ENCODE data around the gene SERPINB11. TPM values are rescaled to one million over a fixed set of nuclear protein-coding genes. Genes with fewer than 3 reads are reported as not detected.
"Not testable (repeated sequence)": the region's sequence is repeated elsewhere in the genome, so short reads cannot be mapped to it uniquely, and the experiment has no call there.

The SERPINB11 gene
- total RNA-seq, 4 donors from 2014 or later: not detected

GRCh38 chr18:63752636-63753035, 49.9 kb downstream of the SERPINB11 start:
- TF ChIP-seq POLR2A (IDR thresholded peaks at IDR 0.05) (no peak), CTCF (IDR thresholded peaks at IDR 0.05) (no peak)

DNA sequence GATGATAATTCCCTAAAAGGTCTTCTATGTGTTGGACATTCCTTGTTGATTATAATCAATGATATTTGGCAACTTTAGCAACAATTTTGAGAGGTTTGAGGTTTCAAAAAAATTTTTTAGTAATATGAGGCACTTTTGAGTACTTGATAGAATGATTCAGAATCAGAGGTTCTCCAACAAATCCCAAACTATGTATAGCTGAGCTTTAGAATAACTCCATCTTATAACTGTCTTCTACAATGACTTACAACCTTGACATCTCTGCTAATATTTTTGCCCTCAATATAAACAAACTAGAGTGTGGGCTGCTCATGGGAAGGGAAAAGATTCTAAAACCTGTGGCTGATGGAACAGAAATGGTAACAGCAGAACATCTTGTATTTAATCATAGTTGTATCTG, 50.9 kb downstream of the SERPINB11 start:
- no peaks in the 10 kb centered on the region for H3K4me1 ChIP-seq
- no peak for TF ChIP-seq POLR2A (IDR thresholded peaks at IDR 0.05)
- TF ChIP-seq CTCF (IDR thresholded peaks at IDR 0.05): no peak
- H3K9me3 ChIP-seq: no peaks in the 10 kb centered on the region
- no peak for DNase-seq
- H3K4me3 ChIP-seq (replicated peaks in 1 of 3): no peak overlapping the region
- no peak overlapping the region for H3K27ac ChIP-seq
- intact Hi-C loops (cut with DNase I): no loop called here
- H3K36me3 ChIP-seq: no peaks in the 10 kb centered on the region
- no peaks in the 10 kb centered on the region for H3K27me3 ChIP-seq

More at GRCh38 chr18:63752636-63753035, 49.9 kb downstream of the SERPINB11 start:
- intact Hi-C loops (cut with DNase I): no loop called here
- Histone ChIP-seq H3K4me3 (replicated peaks in 1 of 3) (no peak overlapping the region), H3K36me3 (no peaks in the 10 kb centered on the region), H3K9me3 (no peaks in the 10 kb centered on the region), H3K27ac (no peak overlapping the region), H3K4me1 (no peaks in the 10 kb centered on the region), H3K27me3 (no peaks in the 10 kb centered on the region)
- WGBS, 2 donors: 77 to 83% methylated on average over 2 of the region's 2 CpGs
- DNase-seq: no peak

DNA sequence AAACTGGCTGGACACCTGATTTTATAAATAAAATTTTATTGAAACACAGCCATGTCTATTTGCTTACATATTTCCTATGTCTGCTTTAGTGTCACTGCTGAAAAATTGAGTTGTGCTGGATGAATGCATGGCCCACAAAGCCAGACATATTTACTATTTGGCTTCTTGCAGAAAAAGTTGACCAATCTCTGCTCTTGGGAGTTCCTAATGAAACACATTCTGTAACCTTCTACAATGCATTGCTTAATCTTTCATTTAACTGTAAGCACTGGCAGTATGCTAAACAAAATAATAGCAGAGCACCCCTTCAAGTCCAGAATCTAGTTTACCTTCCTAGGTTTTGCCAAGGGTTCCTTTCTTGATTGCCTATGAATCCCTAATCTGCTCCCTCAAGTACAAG, 54.8 kb downstream of the SERPINB11 start:
- H3K36me3 ChIP-seq: no peaks in the 10 kb centered on the region
- TF ChIP-seq CTCF (IDR thresholded peaks at IDR 0.05) (no peak), POLR2A (IDR thresholded peaks at IDR 0.05) (no peak)
- intact Hi-C loops (cut with DNase I): no loop called here
- no peaks in the 10 kb centered on the region for H3K27me3 ChIP-seq
- no peak for DNase-seq
- no peak overlapping the region for H3K27ac ChIP-seq
- H3K4me1 ChIP-seq: no peaks in the 10 kb centered on the region
- no peak overlapping the region for H3K4me3 ChIP-seq (replicated peaks in 1 of 3)
- H3K9me3 ChIP-seq: no peaks in the 10 kb centered on the region

DNA sequence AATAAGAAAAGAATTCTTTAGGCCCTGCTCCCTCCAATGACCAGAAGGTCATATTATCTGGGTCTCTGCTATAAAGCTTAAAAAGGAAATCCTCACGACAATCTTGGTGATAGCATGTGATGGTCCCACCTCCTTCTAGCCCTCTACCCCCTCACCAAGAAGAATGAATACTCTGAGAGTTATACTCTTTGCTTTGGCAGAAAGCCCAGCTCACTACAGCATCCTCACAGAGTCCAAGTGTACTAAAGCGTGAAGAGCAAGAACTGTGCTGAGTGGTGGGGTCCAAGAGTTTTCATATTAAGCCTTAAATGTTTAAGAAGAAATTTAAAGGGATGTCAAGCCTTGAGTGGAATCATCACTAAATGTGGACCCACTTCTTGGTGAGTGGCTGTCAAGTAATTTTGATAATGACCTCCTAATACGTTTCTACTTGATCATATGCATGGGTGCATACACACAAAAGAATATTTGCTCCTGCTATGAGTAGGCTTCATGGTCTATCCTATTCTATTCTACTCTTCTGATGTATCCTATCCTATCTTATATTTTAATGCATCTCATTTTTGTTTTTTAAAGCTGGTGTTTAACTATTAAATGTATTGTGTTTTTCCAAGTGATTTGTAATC, 56.0 kb downstream of the SERPINB11 start:
- no peaks in the 10 kb centered on the region for H3K27me3 ChIP-seq
- H3K27ac ChIP-seq: no peak overlapping the region
- H3K4me1 ChIP-seq: no peaks in the 10 kb centered on the region
- H3K9me3 ChIP-seq: no peaks in the 10 kb centered on the region
- peak in 1 of 2 donors; percentile 5 for DNase-seq
- no peak for TF ChIP-seq POLR2A (IDR thresholded peaks at IDR 0.05)
- TF ChIP-seq CTCF (IDR thresholded peaks at IDR 0.05): no peak
- WGBS, 2 donors: 26 to 30% methylated on average over 3 of the region's 3 CpGs
- no peaks in the 10 kb centered on the region for H3K36me3 ChIP-seq
- no peak overlapping the region for H3K4me3 ChIP-seq (replicated peaks in 1 of 3)
- intact Hi-C loops (cut with DNase I): no loop called here

- H3K4me3 ChIP-seq (replicated peaks in 1 of 3); H3K27ac ChIP-seq; DNase-seq; H3K9me3 ChIP-seq; intact Hi-C loops (cut with DNase I); H3K36me3 ChIP-seq; H3K27me3 ChIP-seq; H3K4me1 ChIP-seq: not testable (repeated sequence)
- 95 to 100% methylated on average over 2 of the region's 2 CpGs for WGBS, 2 donors
Observed at GRCh38 chr18:63759786-63760185, 57.0 kb downstream of the SERPINB11 start.

DNA sequence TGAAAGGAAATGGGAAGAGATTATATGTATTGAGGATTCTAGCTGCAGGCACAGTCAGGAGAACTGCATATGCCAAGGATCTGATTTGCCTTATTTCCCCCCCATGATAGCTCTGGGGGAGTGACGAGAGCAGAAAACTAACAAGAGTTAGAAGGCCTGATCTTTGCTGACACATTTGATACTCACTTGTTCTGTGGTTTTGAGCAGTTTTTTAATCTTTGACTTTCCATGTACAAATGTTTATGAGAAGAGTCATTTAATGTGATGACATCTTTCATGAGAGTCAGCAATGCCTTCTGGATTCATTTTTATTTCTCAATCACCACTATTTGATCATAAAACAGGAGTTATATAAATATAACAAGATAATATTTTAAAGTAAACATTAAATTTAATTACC, 59.8 kb downstream of the SERPINB11 start:
- Histone ChIP-seq H3K27ac (no peak overlapping the region), H3K4me3 (replicated peaks in 1 of 3) (no peak overlapping the region), H3K9me3 (no peaks in the 10 kb centered on the region), H3K4me1 (no peaks in the 10 kb centered on the region), H3K36me3 (no peaks in the 10 kb centered on the region), H3K27me3 (no peaks in the 10 kb centered on the region)
- TF ChIP-seq CTCF (IDR thresholded peaks at IDR 0.05): no peak
- no peak for TF ChIP-seq POLR2A (IDR thresholded peaks at IDR 0.05)
- intact Hi-C loops (cut with DNase I): no loop called here
- 89 to 93% methylated on average over 1 of the region's 1 CpG for WGBS, 2 donors
- no peak for DNase-seq
